ENCODE data around the gene ATP5PB.

Gene ATP5PB

DNA sequence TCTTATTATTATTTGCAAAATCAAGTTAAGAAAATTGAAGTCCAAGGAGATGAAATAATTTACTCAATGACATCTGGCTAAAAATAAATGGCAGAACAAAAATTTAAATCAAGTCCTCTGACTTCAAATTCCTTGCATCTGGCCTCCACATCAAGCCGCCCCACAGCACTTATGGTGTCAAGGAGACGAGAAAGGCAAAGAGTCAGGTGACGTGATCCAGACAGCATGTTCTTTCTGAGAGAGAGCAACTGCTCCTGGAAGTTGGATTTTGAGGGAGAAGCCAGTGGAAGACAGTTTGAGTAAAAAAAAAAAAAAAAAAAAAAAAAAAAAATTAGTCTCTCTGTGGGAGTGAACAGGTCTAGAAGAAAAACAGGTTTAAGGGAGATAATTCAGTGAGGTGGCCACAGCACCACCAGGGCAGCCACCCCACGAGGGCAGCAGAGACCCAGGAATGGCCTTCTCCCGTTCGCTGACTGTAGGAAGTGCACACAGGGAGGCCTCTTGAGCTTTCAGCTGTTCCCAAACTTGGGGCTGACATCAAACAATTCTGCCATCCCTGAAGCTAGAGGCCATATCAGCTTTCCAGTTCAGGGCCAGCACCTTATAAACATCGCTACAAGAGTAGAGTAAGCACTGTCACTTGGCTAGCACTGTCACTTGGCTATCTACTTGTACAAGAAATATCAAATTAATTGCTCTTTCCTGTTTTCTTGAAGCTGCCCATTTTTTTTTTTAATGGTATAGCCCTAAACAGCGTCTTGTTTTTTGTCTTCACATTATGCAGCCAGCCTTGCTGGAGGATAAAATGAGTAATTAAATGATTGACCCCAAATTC, 32.3 kb downstream of the ATP5PB start:
- Histone ChIP-seq H3K9me2 (ENCODE audit: low read depth, low read length) (no peaks in the 10 kb centered on the region), H3K9ac (ENCODE audit: low read length) (no peak overlapping the region), H3K79me2 (ENCODE audit: insufficient read depth, low read length) (no peaks in the 10 kb centered on the region), H2AFZ (ENCODE audit: low read length) (no peak overlapping the region), H3K27ac (ENCODE audit: low read depth, low read length, poor library complexity, severe bottlenecking) (no peak overlapping the region), H3K4me1 (ENCODE audit: insufficient read depth, low read length, severe bottlenecking) (peaks cover 8% of the 10 kb centered on the region), H3F3A (ENCODE audit: insufficient read depth, low read length) (no peaks in the 10 kb centered on the region), H4K20me1 (ENCODE audit: insufficient read depth, low read length) (no peaks in the 10 kb centered on the region), H3K4me3 (ENCODE audit: low read depth, low read length, poor library complexity, severe bottlenecking) (no peak overlapping the region), H3K27me3 (ENCODE audit: insufficient read depth, low read length) (no peaks in the 10 kb centered on the region), H3K36me3 (ENCODE audit: insufficient read depth, low read length) (no peaks in the 10 kb centered on the region), H3K9me3 (ENCODE audit: low read length) (no peaks in the 10 kb centered on the region), H3K4me2 (ENCODE audit: low read length) (no peak overlapping the region)
- no peak for TF ChIP-seq EZH2 (IDR thresholded peaks at IDR 0.05; ENCODE audit: borderline replicate concordance, low read length)
- TF ChIP-seq, protein P1, sequence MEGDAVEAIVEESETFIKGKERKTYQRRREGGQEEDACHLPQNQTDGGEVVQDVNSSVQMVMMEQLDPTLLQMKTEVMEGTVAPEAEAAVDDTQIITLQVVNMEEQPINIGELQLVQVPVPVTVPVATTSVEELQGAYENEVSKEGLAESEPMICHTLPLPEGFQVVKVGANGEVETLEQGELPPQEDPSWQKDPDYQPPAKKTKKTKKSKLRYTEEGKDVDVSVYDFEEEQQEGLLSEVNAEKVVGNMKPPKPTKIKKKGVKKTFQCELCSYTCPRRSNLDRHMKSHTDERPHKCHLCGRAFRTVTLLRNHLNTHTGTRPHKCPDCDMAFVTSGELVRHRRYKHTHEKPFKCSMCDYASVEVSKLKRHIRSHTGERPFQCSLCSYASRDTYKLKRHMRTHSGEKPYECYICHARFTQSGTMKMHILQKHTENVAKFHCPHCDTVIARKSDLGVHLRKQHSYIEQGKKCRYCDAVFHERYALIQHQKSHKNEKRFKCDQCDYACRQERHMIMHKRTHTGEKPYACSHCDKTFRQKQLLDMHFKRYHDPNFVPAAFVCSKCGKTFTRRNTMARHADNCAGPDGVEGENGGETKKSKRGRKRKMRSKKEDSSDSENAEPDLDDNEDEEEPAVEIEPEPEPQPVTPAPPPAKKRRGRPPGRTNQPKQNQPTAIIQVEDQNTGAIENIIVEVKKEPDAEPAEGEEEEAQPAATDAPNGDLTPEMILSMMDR (IDR thresholded peaks at IDR 0.05; ENCODE audit: low read length) = peak; percentile 73

DNA sequence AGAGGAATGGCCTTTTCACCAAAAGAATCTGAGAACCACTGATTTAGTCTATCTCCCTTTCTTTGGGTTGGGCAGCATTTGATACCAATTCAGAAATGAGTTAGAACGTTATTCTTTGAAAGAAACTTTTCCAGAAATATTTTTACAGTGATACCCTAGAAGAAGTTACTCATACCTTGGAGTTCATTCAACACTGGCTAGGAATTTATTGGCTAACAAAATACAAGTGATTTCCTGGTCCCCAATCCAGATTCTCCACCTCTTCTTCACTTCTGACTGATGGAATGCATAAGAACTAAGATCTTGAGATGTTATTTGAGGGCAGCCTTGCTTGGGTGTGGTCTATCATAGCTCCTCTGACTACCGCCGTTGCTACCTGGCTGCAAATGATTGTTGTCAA, 33.9 kb downstream of the ATP5PB start:
- H3K9me3 ChIP-seq (ENCODE audit: low read length) = no peaks in the 10 kb centered on the region
- H4K20me1 ChIP-seq (ENCODE audit: insufficient read depth, low read length) = no peaks in the 10 kb centered on the region
- no peak overlapping the region for H3K4me2 ChIP-seq (ENCODE audit: low read length)
- no peaks in the 10 kb centered on the region for H3K27me3 ChIP-seq (ENCODE audit: insufficient read depth, low read length)
- H2AFZ ChIP-seq (ENCODE audit: low read length) = no peak overlapping the region
- no peak overlapping the region for H3K9ac ChIP-seq (ENCODE audit: low read length)
- H3F3A ChIP-seq (ENCODE audit: insufficient read depth, low read length) = no peaks in the 10 kb centered on the region
- H3K79me2 ChIP-seq (ENCODE audit: insufficient read depth, low read length) = no peaks in the 10 kb centered on the region
- no peaks in the 10 kb centered on the region for H3K4me1 ChIP-seq (ENCODE audit: insufficient read depth, low read length, severe bottlenecking)
- no peak overlapping the region for H3K4me3 ChIP-seq (ENCODE audit: low read depth, low read length, poor library complexity, severe bottlenecking)
- no peaks in the 10 kb centered on the region for H3K36me3 ChIP-seq (ENCODE audit: insufficient read depth, low read length)
- H3K27ac ChIP-seq (ENCODE audit: low read depth, low read length, poor library complexity, severe bottlenecking) = no peak overlapping the region
- no peaks in the 10 kb centered on the region for H3K9me2 ChIP-seq (ENCODE audit: low read depth, low read length)
- TF ChIP-seq, protein P1 (IDR thresholded peaks at IDR 0.05; ENCODE audit: low read length) = no peak
- TF ChIP-seq EZH2 (IDR thresholded peaks at IDR 0.05; ENCODE audit: borderline replicate concordance, low read length) = no peak

DNA sequence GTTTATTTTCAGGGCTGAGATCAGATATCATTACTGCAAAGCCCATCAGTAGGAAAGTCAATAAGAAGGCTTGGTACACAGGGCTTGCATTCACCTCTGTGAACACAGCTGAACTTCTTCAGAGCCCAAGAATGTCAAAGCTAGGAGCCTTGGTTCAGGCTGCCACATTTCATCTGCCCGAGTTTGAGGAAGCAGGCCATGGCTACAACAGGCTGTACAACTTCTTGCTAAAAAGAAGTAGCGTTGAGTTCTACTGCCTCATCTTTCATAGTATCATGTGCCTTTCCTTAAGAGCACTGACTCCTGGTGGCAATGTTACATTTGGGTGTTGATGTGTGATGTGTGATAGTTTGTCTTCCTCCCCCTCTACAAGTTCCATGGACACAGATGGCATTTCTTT, 34.6 kb downstream of the ATP5PB start:
- no peak overlapping the region for H2AFZ ChIP-seq (ENCODE audit: low read length)
- no peaks in the 10 kb centered on the region for H3K79me2 ChIP-seq (ENCODE audit: insufficient read depth, low read length)
- no peaks in the 10 kb centered on the region for H3K9me2 ChIP-seq (ENCODE audit: low read depth, low read length)
- TF ChIP-seq EZH2 (IDR thresholded peaks at IDR 0.05; ENCODE audit: borderline replicate concordance, low read length) = no peak
- TF ChIP-seq, protein P1 (IDR thresholded peaks at IDR 0.05; ENCODE audit: low read length) = no peak
- H3K27ac ChIP-seq (ENCODE audit: low read depth, low read length, poor library complexity, severe bottlenecking) = no peak overlapping the region
- no peaks in the 10 kb centered on the region for H3K27me3 ChIP-seq (ENCODE audit: insufficient read depth, low read length)
- no peak overlapping the region for H3K4me3 ChIP-seq (ENCODE audit: low read depth, low read length, poor library complexity, severe bottlenecking)
- no peaks in the 10 kb centered on the region for H3K36me3 ChIP-seq (ENCODE audit: insufficient read depth, low read length)
- no peaks in the 10 kb centered on the region for H3K9me3 ChIP-seq (ENCODE audit: low read length)
- H3F3A ChIP-seq (ENCODE audit: insufficient read depth, low read length) = no peaks in the 10 kb centered on the region
- H3K9ac ChIP-seq (ENCODE audit: low read length) = no peak overlapping the region
- H3K4me2 ChIP-seq (ENCODE audit: low read length) = no peak overlapping the region
- H3K4me1 ChIP-seq (ENCODE audit: insufficient read depth, low read length, severe bottlenecking) = no peaks in the 10 kb centered on the region
- no peaks in the 10 kb centered on the region for H4K20me1 ChIP-seq (ENCODE audit: insufficient read depth, low read length)
